Thoracic aorta (tissue), 2 donors: ENCODE results near the gene NDRG3. TPM values are rescaled to one million over a fixed set of nuclear protein-coding genes. Genes with fewer than 3 reads are reported as not detected.

Source experiments
- ATAC-seq: fragments of 150-250 bp; one replicate; pipeline ENCODE4 v1.8.0; 2017; ENCODE audit warnings: low read depth; ENCODE audit not compliant: insufficient number of reproducible peaks, low FRiP score
- DNase-seq: peaks from one replicate; pipeline ENCODE4 v3.0.0-alpha.2; 2020; ENCODE audit warnings: low spot score
- H3K27ac ChIP-seq, 2 donors: fragments of 200-600 bp; sonication (generic); 1 replicate in 1 of 2; 2 replicates in 1 of 2; pipeline ENCODE4 v1.5.1; 2016; ENCODE audit warnings: mild to moderate bottlenecking in 2 of 2, moderate library complexity in 2 of 2
- H3K27me3 ChIP-seq: fragments of 200-600 bp; sonication (generic); replicated peaks from 2 replicates; pipeline ENCODE4 v1.6.0; 2016; ENCODE audit warnings: mild to moderate bottlenecking; ENCODE audit not compliant: insufficient read depth
- H3K36me3 ChIP-seq: fragments of 200-600 bp; sonication (generic); one replicate; pipeline ENCODE4 v1.5.1; 2016
- H3K4me1 ChIP-seq, 2 donors: fragments of 200-600 bp; sonication (generic); 1 replicate in 1 of 2; 2 replicates in 1 of 2; pipeline versions ENCODE4 v1.5.1 to v1.6.0; 2016; ENCODE audit warnings: low read depth in 2 of 2, mild to moderate bottlenecking in 1 of 2; ENCODE audit not compliant: control insufficient read depth in 1 of 2
- H3K4me3 ChIP-seq: fragments of 200-600 bp; sonication (generic); 2 replicates; pipeline ENCODE4 v1.5.1; 2016; ENCODE audit warnings: mild to moderate bottlenecking
- H3K9me3 ChIP-seq: fragments of 200-600 bp; sonication (generic); 2 replicates; pipeline ENCODE4 v1.5.1; 2016
- total RNA-seq, 2 donors: library from RNA; depleted of rRNA; stranded (reverse); fragments of >200 nt; gene quantifications; one replicate each; pipeline versions ENCODE4 v1.1.0 to v1.2.3, GENCODE V29; 2016
- TF ChIP-seq, protein P1 (sequence below): fragments of 200-600 bp; sonication (generic); IDR thresholded peaks from one replicate; pipeline ENCODE4 v1.5.1; 2019; ENCODE audit warnings: antibody characterized with exemption

NDRG3 gene
- total RNA-seq, 2 donors from 2014 or later, result 50.9 to 57.7 TPM

DNA sequence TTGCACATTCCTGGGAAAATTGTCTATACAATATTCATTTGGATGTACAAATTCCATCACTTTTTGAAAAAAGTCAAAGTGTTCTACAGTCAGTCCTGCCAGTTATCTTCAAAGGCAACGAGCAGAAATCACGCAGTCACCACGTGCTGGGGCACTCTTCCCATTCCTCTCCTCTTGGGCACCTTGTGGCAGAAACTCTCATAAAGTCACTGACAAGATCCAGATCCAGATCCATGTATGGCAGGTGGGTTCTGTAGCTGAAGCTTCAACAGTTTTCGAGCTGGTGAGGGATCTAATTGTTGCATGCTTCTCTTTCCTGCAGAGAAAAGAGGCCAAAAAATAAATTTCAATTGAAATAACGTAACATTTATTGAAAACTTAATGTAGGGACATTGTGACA lies 6.7 kb upstream of the NDRG3 start:
- Histone ChIP-seq H3K4me1 (peaks cover 0 to 4% of the 10 kb centered on the region in 2 donors), H3K36me3 (peaks cover 15% of the 10 kb centered on the region), H3K9me3 (no peaks in the 10 kb centered on the region), H3K27ac (no peak overlapping the region), H3K27me3 (no peaks in the 10 kb centered on the region), H3K4me3 (no peak overlapping the region)
- ATAC-seq (no peak), DNase-seq (no peak)
- TF ChIP-seq, protein P1, sequence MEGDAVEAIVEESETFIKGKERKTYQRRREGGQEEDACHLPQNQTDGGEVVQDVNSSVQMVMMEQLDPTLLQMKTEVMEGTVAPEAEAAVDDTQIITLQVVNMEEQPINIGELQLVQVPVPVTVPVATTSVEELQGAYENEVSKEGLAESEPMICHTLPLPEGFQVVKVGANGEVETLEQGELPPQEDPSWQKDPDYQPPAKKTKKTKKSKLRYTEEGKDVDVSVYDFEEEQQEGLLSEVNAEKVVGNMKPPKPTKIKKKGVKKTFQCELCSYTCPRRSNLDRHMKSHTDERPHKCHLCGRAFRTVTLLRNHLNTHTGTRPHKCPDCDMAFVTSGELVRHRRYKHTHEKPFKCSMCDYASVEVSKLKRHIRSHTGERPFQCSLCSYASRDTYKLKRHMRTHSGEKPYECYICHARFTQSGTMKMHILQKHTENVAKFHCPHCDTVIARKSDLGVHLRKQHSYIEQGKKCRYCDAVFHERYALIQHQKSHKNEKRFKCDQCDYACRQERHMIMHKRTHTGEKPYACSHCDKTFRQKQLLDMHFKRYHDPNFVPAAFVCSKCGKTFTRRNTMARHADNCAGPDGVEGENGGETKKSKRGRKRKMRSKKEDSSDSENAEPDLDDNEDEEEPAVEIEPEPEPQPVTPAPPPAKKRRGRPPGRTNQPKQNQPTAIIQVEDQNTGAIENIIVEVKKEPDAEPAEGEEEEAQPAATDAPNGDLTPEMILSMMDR, result no peak

DNA sequence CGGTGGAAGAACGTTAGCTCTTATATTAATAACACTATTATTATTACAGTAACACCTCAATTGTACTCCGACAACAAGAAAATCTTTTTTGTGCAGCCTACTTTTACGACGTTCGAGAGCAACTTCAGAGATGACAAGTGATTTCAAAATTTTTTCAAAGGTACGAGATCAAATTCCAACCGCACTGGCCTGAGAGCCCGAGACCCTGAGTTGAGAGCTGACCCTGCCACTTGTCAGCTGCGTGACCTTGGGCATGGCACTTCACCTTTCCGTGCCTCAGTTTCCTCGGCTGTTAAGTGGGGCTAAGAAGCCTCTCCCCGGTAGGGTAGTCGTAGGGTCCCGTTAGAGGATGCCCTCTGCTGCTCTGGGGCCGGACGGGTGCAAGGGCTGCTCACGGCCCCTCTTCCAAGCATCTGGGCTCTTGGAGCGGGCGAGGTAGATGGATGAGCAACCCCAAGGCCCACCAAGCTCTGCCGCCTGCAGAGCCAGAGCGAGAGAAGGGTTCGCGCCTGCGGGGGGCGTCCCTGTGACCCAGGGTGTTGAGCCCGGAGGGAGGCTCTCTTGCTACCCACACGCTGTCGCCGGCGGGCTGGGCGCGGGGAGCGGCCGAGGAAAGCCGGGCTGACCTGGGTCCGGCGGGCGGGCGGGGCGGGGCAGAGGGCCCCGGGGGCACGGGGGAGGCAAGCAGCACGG lies 510 bp downstream of the NDRG3 start:
- Histone ChIP-seq H3K4me3 (peak overlapping the region; percentile 99), H3K36me3 (no peaks in the 10 kb centered on the region), H3K27me3 (no peaks in the 10 kb centered on the region), H3K9me3 (no peaks in the 10 kb centered on the region), H3K4me1 (peaks cover 14 to 16% of the 10 kb centered on the region in 2 donors), H3K27ac (peak overlapping the region; percentile 76 to 91)
- TF ChIP-seq, protein P1, result no peak
- ATAC-seq, result no peak
- no peak for DNase-seq

- ATAC-seq, result peak; percentile 15
- Histone ChIP-seq H3K9me3 (no peaks in the 10 kb centered on the region), H3K4me3 (peak overlapping the region; percentile 99), H3K36me3 (no peaks in the 10 kb centered on the region), H3K27me3 (no peaks in the 10 kb centered on the region), H3K4me1 (peaks cover 14 to 16% of the 10 kb centered on the region in 2 donors), H3K27ac (peak overlapping the region; percentile 76 to 91)
- TF ChIP-seq, protein P1, result no peak
- peak; percentile 8 for DNase-seq
Measured at GRCh38 chr20:36744764-36745191, 1.1 kb downstream of the NDRG3 start.

- ATAC-seq, result no peak
- TF ChIP-seq, protein P1, result no peak
- no peaks in the 10 kb centered on the region for H3K27me3 ChIP-seq
- DNase-seq, result no peak
- peak overlapping the region; percentile 76 to 91 for H3K27ac ChIP-seq
- no peaks in the 10 kb centered on the region for H3K9me3 ChIP-seq
- no peaks in the 10 kb centered on the region for H3K36me3 ChIP-seq
- H3K4me1 ChIP-seq, result peaks cover 14 to 16% of the 10 kb centered on the region in 2 donors
- peak overlapping the region; percentile 99 for H3K4me3 ChIP-seq
Measured at GRCh38 chr20:36744243-36744642, 1.6 kb downstream of the NDRG3 start.

GRCh38 chr20:36742558-36742957 lies 3.3 kb downstream of the NDRG3 start:
- H3K9me3 ChIP-seq, result no peaks in the 10 kb centered on the region
- no peak overlapping the region for H3K4me3 ChIP-seq
- H3K27me3 ChIP-seq, result no peaks in the 10 kb centered on the region
- no peak overlapping the region for H3K27ac ChIP-seq
- no peaks in the 10 kb centered on the region for H3K36me3 ChIP-seq
- DNase-seq, result no peak
- TF ChIP-seq, protein P1, result no peak
- no peak for ATAC-seq
- peaks cover 14 to 16% of the 10 kb centered on the region in 2 donors for H3K4me1 ChIP-seq
